ENCODE measurements around the gene CD247.

Gene CD247

GRCh38 chr1:167542109-167543032 lies 24.0 kb upstream of the CD247 start:
- no peak for DNase-seq

GRCh38 chr1:167541610-167542009 lies 23.3 kb upstream of the CD247 start:
- no peak for DNase-seq

- DNase-seq, result no peak
These were observed 22.7 kb upstream of the CD247 start for GRCh38 chr1:167541003-167541402.

- no peak for DNase-seq
These were observed 20.3 kb upstream of the CD247 start for GRCh38 chr1:167538657-167539056.

GRCh38 chr1:167533851-167534300 lies 15.5 kb upstream of the CD247 start:
- peak; percentile 13 for DNase-seq

GRCh38 chr1:167532964-167533824 lies 14.9 kb upstream of the CD247 start:
- no peak for DNase-seq

- no peak for DNase-seq
These were observed 14.0 kb upstream of the CD247 start for GRCh38 chr1:167532375-167532774.

GRCh38 chr1:167529829-167530474 lies 11.6 kb upstream of the CD247 start:
- no peak for DNase-seq

- DNase-seq, result no peak
These were observed 9.9 kb upstream of the CD247 start for GRCh38 chr1:167528057-167528728.

GRCh38 chr1:167526667-167527383 lies 8.5 kb upstream of the CD247 start:
- DNase-seq, result no peak

GRCh38 chr1:167524651-167525050 lies 6.3 kb upstream of the CD247 start:
- no peak for DNase-seq

GRCh38 chr1:167522246-167522645 lies 3.9 kb upstream of the CD247 start:
- DNase-seq, result no peak

GRCh38 chr1:167520711-167521206 lies 2.4 kb upstream of the CD247 start:
- DNase-seq, result no peak

- no peak for DNase-seq
These were observed 596 bp downstream of the CD247 start for GRCh38 chr1:167517535-167518330.

GRCh38 chr1:167516404-167517388 lies 1.6 kb downstream of the CD247 start:
- no peak for DNase-seq

- no peak for DNase-seq
These were observed 2.4 kb downstream of the CD247 start for GRCh38 chr1:167515893-167516321.

GRCh38 chr1:167515461-167515860 lies 2.9 kb downstream of the CD247 start:
- DNase-seq, result no peak

- DNase-seq, result no peak
These were observed 4.0 kb downstream of the CD247 start for GRCh38 chr1:167514288-167514687.

GRCh38 chr1:167512046-167512654 lies 6.2 kb downstream of the CD247 start:
- no peak for DNase-seq

Data from GOT3 (cell line).